ENCODE data around the gene ERRFI1.
"Not testable (repeated sequence)": the region's sequence is repeated elsewhere in the genome, so short reads cannot be mapped to it uniquely, and the experiment has no call there.

ERRFI1 gene

GRCh38 chr1:8026153-8026975 lies at the start of gene ERRFI1:
Gene ERRFI1, minus strand, starts transcription at chr1:8026309. Its CDS starts 10,690 bp downstream, at chr1:8015619.
- peak; percentile 87 for DNase-seq

- no peak for DNase-seq
These were observed 49.5 kb upstream of the ERRFI1 start for GRCh38 chr1:8075511-8076051.

DNA sequence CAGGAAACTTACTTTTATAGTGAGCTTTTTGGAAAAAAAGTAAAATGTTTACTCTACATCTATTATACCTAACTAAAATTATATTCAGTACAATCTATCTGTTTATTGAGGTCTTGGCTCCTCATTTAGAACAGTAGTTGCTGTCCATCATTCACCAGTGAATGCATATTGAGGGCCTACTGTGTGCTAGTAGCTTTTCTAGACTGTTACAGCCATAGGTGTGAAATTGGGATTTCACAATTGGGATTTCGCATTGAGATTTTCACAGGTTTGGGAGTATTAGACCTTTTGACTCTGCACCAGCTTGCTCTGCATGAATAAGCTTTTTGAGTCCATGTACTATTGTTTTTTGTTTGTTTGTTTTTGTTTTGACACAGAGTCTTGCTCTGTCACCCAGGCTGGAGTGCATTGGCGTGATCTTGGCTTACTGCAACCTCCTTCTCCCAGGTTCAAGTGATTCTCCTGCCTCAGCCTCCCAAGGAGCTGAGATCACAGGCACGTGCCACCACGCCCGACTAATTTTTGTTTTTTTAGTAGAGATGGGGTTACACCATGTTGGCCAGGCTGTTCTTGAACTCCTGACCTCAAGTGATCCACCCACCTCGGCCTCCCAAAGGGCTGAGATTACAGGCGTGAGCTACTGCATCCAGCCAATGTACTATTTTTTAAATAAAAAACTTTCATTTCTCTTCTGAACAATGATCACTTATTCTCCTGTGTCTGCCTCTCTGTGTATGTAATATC lies 47.2 kb upstream of the ERRFI1 start:
- DNase-seq, result no peak

DNA sequence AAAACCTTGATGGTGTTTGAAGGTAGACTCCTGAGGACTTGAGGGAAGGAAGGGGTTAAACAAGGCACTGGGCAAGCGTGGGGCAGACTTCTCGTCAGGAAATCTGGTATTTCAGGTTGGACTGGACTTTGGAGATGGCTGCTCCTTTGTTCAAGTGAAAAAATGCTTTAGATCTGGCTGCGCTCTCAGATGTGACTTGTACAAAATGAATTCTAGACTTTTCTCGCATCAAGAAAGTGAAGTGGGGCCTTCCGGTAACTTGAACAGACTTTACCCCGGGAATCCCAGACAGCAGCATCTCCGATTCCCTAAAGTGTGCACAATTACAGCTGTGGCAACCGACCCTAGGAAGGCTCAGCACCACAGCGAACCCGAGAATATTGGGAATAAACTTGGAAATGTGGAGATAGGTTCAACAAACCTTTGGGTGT lies 44.3 kb upstream of the ERRFI1 start:
- DNase-seq, result no peak

- not testable (repeated sequence) for DNase-seq
These were observed 43.7 kb upstream of the ERRFI1 start for GRCh38 chr1:8069614-8070320.

GRCh38 chr1:8065369-8065768 lies 39.3 kb upstream of the ERRFI1 start:
- no peak for DNase-seq

- no peak for DNase-seq
These were observed 37.4 kb upstream of the ERRFI1 start for GRCh38 chr1:8063298-8064036.

DNA sequence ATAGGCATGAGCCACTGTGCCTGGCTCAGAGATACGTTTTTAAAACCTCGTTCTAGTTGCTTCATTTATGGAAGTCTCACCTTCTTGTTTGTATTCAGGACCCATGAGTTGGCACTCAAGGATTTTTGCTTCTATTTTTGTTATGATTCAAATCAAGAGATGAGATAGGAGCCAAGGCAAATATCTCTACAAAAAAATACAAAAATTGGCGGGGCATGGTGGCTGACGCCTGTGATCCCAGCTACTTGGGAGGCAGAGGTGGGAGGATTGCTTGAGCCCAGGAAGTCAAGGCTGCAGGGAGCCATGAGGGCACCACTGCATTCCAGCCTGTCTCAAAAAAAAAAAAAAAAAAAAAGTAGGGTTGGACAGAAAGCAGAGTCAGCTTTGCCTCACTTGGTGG lies 36.8 kb upstream of the ERRFI1 start:
- no peak for DNase-seq

DNA sequence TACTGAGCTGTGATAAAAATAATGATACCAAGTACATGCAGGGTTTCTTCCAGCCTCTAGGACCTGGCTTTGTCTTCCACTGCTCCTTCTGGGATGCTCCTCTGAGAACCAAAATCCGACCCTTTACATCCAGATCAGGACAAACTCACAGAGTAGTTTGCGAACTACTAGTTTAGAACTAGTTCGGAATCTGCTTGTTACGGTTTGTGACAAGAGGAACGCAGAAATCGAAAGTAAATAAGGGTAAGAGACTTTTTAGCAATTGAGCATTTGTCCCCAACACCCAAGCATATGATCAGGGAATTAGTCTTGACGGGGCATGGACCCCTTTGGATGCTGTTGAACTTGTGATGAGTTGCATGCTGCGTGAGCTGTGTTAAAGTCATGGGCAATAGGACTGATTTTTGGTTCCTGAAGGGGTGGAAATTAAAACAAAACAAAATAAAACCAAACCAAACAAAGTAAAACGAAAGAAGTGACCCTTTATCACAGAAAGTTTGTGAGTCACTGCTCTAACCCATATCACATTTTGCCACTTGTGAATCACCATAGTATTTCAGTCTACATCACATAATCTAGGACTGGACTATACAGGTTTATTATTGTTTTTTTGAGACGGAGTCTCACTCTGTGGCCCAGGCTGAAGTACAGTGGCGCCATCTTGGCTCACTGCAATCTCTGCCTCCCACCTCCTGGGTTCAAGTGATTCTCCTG lies 35.7 kb upstream of the ERRFI1 start:
- no peak for DNase-seq

DNA sequence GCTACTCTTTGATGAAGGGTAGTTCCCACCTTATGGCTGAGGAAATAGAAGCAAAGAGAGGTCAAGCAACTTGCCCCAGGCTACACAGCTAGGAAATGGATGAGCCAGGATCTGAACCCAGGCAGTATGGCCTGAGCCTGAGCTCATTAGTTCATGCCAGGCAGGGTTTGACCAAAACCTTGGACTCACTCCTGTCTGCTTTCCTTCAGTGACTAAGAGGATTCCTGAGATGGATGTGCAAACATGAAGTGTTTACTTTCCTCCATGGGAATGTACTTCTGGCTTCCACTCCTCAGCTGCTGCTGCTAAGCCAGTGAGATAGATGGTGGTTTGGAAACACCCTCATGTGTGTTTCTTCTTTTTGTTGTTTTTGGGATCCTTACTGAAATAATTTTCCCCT lies 35.1 kb upstream of the ERRFI1 start:
- DNase-seq, result no peak

GRCh38 chr1:8059161-8059622 lies 33.1 kb upstream of the ERRFI1 start:
- no peak for DNase-seq

- not testable (repeated sequence) for DNase-seq
These were observed 31.7 kb upstream of the ERRFI1 start for GRCh38 chr1:8057779-8058178.

DNA sequence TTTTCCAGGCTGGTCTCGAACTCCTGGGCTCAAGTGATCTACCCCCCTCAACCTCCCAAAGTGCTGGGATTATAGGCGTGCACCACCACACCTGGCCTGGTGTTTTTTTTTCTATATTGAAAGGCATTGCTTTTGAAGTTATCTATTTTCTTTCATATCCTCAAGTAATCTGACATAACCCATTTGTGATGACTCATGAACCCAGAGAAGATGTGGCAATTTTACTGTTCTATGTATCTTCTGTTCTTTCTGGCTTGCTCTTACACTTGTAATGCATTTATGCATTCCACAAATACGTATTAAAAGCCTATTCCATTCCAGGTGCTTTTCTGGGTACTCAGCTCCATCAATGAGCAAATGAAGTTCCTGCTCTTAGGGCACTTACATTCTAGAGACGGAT lies 29.9 kb upstream of the ERRFI1 start:
- no peak for DNase-seq

DNA sequence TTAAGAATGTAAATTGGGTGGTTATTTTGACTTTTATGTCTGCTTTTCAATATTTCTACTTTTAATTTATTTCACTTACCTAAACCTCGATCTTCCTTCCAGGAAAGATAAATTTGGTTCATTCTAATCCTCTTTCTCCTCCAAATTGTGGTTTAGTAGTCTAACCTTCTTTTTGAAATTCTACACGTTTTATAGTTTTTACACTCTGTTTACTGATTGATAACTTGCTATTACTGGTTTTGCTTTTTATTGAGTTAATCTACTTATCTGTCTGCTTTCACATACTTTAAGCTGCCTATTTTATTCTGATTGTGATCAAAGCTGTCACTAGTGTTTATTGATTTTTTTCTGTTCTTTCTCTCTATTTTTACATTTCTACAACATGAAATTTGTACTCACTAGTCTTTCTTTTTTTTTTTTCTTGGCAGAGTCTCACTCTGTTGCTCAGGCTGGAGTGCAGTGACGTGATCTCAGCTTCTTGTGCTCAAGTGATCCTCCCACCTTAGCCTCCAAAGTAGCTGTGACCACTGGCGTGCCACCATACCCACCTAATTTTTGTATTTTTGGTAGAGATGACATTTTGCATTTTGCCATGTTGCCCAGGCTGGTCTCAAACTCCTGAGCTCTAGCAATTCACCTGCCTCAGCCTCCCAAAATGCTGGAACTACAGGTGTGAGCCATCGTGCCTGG lies 27.9 kb upstream of the ERRFI1 start:
- no peak for DNase-seq

DNA sequence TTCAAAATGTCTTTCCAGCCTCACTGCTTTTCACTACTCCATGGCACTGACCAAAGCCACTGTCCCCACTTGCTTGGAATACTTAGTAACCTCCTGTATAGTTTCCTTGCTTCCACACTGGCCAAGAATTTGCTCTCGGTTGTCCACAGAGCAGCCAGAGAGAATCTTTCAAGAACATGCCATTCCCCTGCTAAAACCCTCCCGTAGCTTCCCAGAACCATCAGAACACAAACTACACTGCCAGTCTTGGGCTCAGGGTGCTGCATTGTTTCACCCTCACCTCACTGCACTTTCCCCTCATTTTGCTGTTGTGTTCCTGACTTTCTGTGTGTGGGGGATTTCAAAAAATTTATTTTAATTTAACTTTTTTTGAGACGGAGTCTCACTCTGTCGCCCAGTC lies 25.5 kb upstream of the ERRFI1 start:
- no peak for DNase-seq

DNA sequence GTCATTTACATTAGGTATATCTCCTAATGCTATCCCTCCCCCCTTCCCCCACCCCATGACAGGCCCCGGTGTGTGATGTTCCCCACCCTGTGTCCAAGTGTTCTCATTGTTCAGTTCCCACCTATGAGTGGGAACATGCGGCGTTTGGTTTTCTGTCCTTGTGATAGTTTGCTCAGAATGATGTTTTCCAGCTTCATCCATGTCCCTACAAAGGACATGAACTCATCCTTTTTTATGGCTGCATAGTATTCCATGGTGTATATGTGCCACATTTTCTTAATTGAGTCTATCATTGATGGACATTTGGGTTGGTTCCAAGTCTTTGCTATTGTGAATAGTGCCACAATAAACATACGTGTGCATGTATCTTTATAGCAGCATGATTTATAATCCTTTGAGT lies 23.1 kb upstream of the ERRFI1 start:
- not testable (repeated sequence) for DNase-seq

DNA sequence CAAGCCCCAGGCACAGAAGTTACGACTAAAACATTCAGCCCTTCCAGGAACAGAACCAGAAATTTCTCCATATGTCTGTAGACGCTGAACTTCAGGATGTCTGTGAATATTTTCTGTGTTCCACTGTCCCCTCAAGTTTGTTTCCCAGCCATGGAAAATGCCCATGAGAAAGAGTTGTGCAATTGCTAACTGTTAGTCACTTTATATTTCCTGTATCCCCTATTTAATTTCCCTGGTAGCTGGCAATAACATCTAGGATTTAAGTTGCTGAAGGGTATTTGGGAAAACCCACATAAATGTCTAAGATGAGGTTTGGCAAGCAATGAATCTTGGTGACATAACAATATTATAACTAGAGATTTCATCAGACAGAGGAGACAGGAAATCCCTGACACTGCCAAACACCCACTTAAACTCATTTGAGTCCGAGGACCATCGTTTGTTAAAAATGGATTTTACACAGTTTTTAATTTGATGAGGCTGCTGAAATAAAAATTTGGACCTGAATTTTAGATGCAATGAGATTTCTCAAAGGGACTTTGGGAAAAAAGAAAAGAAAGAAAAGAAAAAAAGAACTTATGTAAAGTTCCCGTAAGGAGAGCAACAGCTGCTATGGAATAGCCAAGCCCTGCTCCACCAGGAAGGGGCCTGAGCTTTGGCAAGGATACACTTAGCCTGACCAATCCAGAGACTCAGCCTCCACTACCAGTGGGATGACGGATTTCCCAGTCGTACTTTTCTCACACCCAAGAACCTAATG lies 21.8 kb upstream of the ERRFI1 start:
- DNase-seq, result no peak

DNA sequence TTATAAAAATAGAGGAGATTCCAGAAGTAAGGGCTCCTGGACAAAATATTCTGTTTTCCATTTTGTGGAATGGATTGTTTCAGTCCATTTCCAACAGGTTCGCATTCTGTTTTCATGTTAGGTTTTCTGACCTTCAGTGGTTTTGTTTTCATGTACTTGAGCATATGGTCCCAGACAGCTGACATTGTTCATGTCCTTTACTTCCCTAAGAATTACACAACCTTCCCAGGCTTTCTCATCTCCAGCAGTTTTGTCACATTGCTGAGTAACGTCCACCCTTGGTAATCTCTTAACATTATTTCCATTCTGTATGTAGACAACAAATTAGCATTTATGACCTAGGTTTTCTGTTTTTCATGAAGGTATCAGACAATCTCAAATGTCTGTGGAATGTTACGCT lies 21.0 kb upstream of the ERRFI1 start:
- DNase-seq, result no peak

- DNase-seq, result no peak
These were observed 20.3 kb upstream of the ERRFI1 start for GRCh38 chr1:8046391-8046790.

DNA sequence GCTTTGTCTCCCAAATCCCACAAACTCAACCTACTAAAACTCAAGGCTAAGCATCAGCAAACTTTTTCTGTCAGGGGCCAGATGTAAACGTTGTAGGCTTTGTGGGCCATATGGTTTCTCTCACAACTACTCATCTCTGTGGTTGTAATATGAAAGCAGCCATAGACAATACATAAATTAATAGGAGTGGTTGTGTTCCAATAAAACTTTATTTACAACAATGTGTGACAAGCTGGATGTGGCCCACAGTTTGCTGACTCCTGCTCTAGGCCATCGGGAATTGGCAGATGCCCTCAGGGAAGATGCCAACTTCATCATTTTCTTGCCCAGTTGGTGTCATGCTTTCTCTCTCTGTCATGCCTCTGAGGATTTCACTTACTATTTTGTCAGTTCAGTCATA lies 17.5 kb upstream of the ERRFI1 start:
- no peak for DNase-seq

Measured in activated CD4-positive, alpha-beta T cell treated with anti-CD3 and anti-CD28 coated beads, Interleukin-2, amount 50 U/mL, for 16 hours (primary cell).